Suprapubic skin (tissue), 4 donors: ENCODE results near the gene TRDN. TPM values are rescaled to one million over a fixed set of nuclear protein-coding genes. Genes with fewer than 3 reads are reported as not detected.
"Not testable (repeated sequence)": the region's sequence is repeated elsewhere in the genome, so short reads cannot be mapped to it uniquely, and the experiment has no call there.

ENCODE experiments used
- DNase-seq, 2 donors: peaks; one replicate each; pipeline ENCODE4 v3.0.0-alpha.2; 2019; ENCODE audit warnings: low spot score in 2 of 2
- H3K27ac ChIP-seq: fragments of 200-600 bp; sonication (generic); one replicate; pipeline ENCODE4 v1.5.1; 2019
- H3K27me3 ChIP-seq: fragments of 200-600 bp; sonication (generic); one replicate; pipeline ENCODE4 v1.5.1; 2019
- H3K36me3 ChIP-seq: fragments of 200-600 bp; sonication (generic); one replicate; pipeline ENCODE4 v1.5.1; 2019
- H3K4me1 ChIP-seq: fragments of 200-600 bp; sonication (generic); one replicate; pipeline ENCODE4 v1.5.1; 2019
- H3K4me3 ChIP-seq: fragments of 200-600 bp; sonication (generic); one replicate; pipeline ENCODE4 v1.5.1; 2019; ENCODE audit warnings: mild to moderate bottlenecking
- H3K9me3 ChIP-seq: fragments of 200-600 bp; sonication (generic); one replicate; pipeline ENCODE4 v1.5.1; 2019
- CTCF ChIP-seq, 2 donors: fragments of 200-600 bp in 1 of 2; fragments of 450-650 bp in 1 of 2; sonication (generic) in 1 of 2; IDR thresholded peaks; one replicate each; pipeline ENCODE4 v1.5.1; 2016 to 2019; ENCODE audit warnings: antibody characterized with exemption in 2 of 2, mild to moderate bottlenecking in 1 of 2, moderate library complexity in 1 of 2
- EP300 ChIP-seq: sonication (generic); formaldehyde crosslinking; IDR thresholded peaks from one replicate; pipeline ENCODE4 v1.6.1; 2017; ENCODE audit warnings: antibody characterized with exemption
- POLR2A ChIP-seq, 2 donors: fragments of 450-650 bp; IDR thresholded peaks; one replicate each; pipeline ENCODE4 v1.6.1; 2017; ENCODE audit warnings: antibody characterized with exemption in 2 of 2, mild to moderate bottlenecking in 2 of 2, moderate library complexity in 2 of 2
- POLR2AphosphoS5 ChIP-seq, 3 donors: sonication (generic); formaldehyde crosslinking; IDR thresholded peaks; one replicate each; pipeline ENCODE4 v1.6.1; 2017; ENCODE audit warnings: antibody characterized with exemption in 3 of 3
- WGBS: methylation state at CpG from one replicate; pipeline ENCODE4 v1.1.5; 2018; 5-methylcytosine and 5-hydroxymethylcytosine counted together
- total RNA-seq, 4 donors: library from RNA; depleted of rRNA; stranded (reverse); fragments of >200 nt; gene quantifications; one replicate each; pipeline ENCODE4 v1.1.0, GENCODE V29; 2016

TRDN gene
- total RNA-seq, 4 donors from 2014 or later: not detected

- WGBS: 65% methylated on average over 1 of the region's 1 CpG
- Histone ChIP-seq H3K9me3 (no peaks in the 10 kb centered on the region), H3K4me3 (no peak overlapping the region), H3K27ac (no peak overlapping the region), H3K27me3 (no peaks in the 10 kb centered on the region), H3K4me1 (no peaks in the 10 kb centered on the region), H3K36me3 (no peaks in the 10 kb centered on the region)
- TF ChIP-seq POLR2A (IDR thresholded peaks at IDR 0.05) (no peak), POLR2AphosphoS5 (IDR thresholded peaks at IDR 0.05) (no peak), CTCF (IDR thresholded peaks at IDR 0.05) (no peak), EP300 (no peak)
- no peak for DNase-seq
Measured at GRCh38 chr6:123240626-123241025, 396.1 kb downstream of the TRDN start.

GRCh38 chr6:123233336-123233735, 403.4 kb downstream of the TRDN start:
- 83% methylated on average over 4 of the region's 4 CpGs for WGBS

GRCh38 chr6:123227789-123228188, 409.0 kb downstream of the TRDN start:
- not testable (repeated sequence) for H3K9me3 ChIP-seq, H3K27me3 ChIP-seq, H3K36me3 ChIP-seq, H3K4me1 ChIP-seq, DNase-seq, H3K27ac ChIP-seq, H3K4me3 ChIP-seq
- WGBS: 76% methylated on average over 2 of the region's 2 CpGs

More at GRCh38 chr6:123233336-123233735, 403.4 kb downstream of the TRDN start:
- no peaks in the 10 kb centered on the region for H3K4me1 ChIP-seq
- H3K27me3 ChIP-seq: no peaks in the 10 kb centered on the region
- no peaks in the 10 kb centered on the region for H3K9me3 ChIP-seq
- H3K36me3 ChIP-seq: no peaks in the 10 kb centered on the region
- no peak for DNase-seq
- no peak overlapping the region for H3K27ac ChIP-seq
- no peak for TF ChIP-seq CTCF (IDR thresholded peaks at IDR 0.05)
- H3K4me3 ChIP-seq: no peak overlapping the region

GRCh38 chr6:123226398-123226797, 410.4 kb downstream of the TRDN start:
- DNase-seq: no peak
- Histone ChIP-seq H3K36me3 (no peaks in the 10 kb centered on the region), H3K4me1 (no peaks in the 10 kb centered on the region), H3K27me3 (no peaks in the 10 kb centered on the region), H3K4me3 (no peak overlapping the region), H3K27ac (no peak overlapping the region), H3K9me3 (no peaks in the 10 kb centered on the region)
- TF ChIP-seq EP300 (no peak), POLR2AphosphoS5 (IDR thresholded peaks at IDR 0.05) (no peak), POLR2A (IDR thresholded peaks at IDR 0.05) (no peak), CTCF (IDR thresholded peaks at IDR 0.05) (no peak)
- WGBS: 77% methylated on average over 3 of the region's 3 CpGs

GRCh38 chr6:123224077-123224476, 412.7 kb downstream of the TRDN start:
- no peak for TF ChIP-seq EP300
- no peak for TF ChIP-seq POLR2A (IDR thresholded peaks at IDR 0.05)
- no peak for TF ChIP-seq POLR2AphosphoS5 (IDR thresholded peaks at IDR 0.05)
- no peak for TF ChIP-seq CTCF (IDR thresholded peaks at IDR 0.05)

GRCh38 chr6:123223461-123223860, 413.3 kb downstream of the TRDN start:
- Histone ChIP-seq H3K4me3 (no peak overlapping the region), H3K9me3 (no peaks in the 10 kb centered on the region), H3K4me1 (no peaks in the 10 kb centered on the region), H3K36me3 (no peaks in the 10 kb centered on the region), H3K27me3 (no peaks in the 10 kb centered on the region), H3K27ac (no peak overlapping the region)
- TF ChIP-seq POLR2AphosphoS5 (IDR thresholded peaks at IDR 0.05): no peak
- TF ChIP-seq POLR2A (IDR thresholded peaks at IDR 0.05): no peak
- no peak for TF ChIP-seq EP300
- TF ChIP-seq CTCF (IDR thresholded peaks at IDR 0.05): no peak
- no peak for DNase-seq
- WGBS: 89% methylated on average over 2 of the region's 2 CpGs

More at GRCh38 chr6:123224077-123224476, 412.7 kb downstream of the TRDN start:
- no peak overlapping the region for H3K4me3 ChIP-seq
- H3K27me3 ChIP-seq: no peaks in the 10 kb centered on the region
- no peaks in the 10 kb centered on the region for H3K36me3 ChIP-seq
- no peaks in the 10 kb centered on the region for H3K9me3 ChIP-seq
- H3K4me1 ChIP-seq: no peaks in the 10 kb centered on the region
- no peak for DNase-seq
- no peak overlapping the region for H3K27ac ChIP-seq
